Breast epithelium (tissue), 4 donors: Measurements from ENCODE around the gene CLECL1. TPM values are rescaled to one million over a fixed set of nuclear protein-coding genes. Genes with fewer than 3 reads are reported as not detected.

Experiments used
- DNase-seq, 2 donors: peaks; one replicate each; pipeline ENCODE4 v3.0.0-alpha.2; 2019; ENCODE audit warnings: low spot score in 2 of 2
- H3K27ac ChIP-seq, 2 donors: fragments of 200-600 bp; sonication (generic) in 1 of 2; one replicate each; pipeline ENCODE4 v1.5.1; 2016 to 2019; ENCODE audit warnings: mild to moderate bottlenecking in 1 of 2
- H3K27me3 ChIP-seq, 2 donors: fragments of 200-600 bp; sonication (generic) in 1 of 2; one replicate each; pipeline versions ENCODE4 v1.5.1 to v1.6.0; 2017 to 2019; ENCODE audit warnings: control low read depth in 1 of 2, mild to moderate bottlenecking in 1 of 2
- H3K36me3 ChIP-seq: fragments of 200-600 bp; one replicate; pipeline ENCODE4 v1.5.1; 2019
- H3K4me1 ChIP-seq, 2 donors: fragments of 200-600 bp; sonication (generic); one replicate each; pipeline ENCODE4 v1.5.1; 2016 to 2019; ENCODE audit warnings: control low read depth in 1 of 2
- H3K4me3 ChIP-seq, 3 donors: fragments of 200-600 bp; sonication (generic); 1 replicate in 2 of 3; 2 replicates in 1 of 3; pipeline ENCODE4 v1.5.1; 2016 to 2019; ENCODE audit warnings: mild to moderate bottlenecking in 3 of 3, moderate library complexity in 2 of 3
- H3K9me3 ChIP-seq, 2 donors: fragments of 200-600 bp; sonication (generic) in 1 of 2; one replicate each; pipeline ENCODE4 v1.5.1; 2016 to 2019; ENCODE audit warnings: control low read depth in 1 of 2
- POLR2A ChIP-seq: fragments of 450-650 bp; IDR thresholded peaks from one replicate; pipeline ENCODE4 v1.6.1; 2016; ENCODE audit warnings: antibody characterized with exemption, mild to moderate bottlenecking, moderate library complexity
- POLR2AphosphoS5 ChIP-seq, 3 donors: sonication (generic); formaldehyde crosslinking; IDR thresholded peaks; one replicate each; pipeline ENCODE4 v1.6.1; 2017; ENCODE audit warnings: antibody characterized with exemption in 3 of 3
- intact Hi-C: fragments of 100-400 bp; cut with DNase I; formaldehyde crosslinking; loops from one replicate; pipeline ENCODE4 v1.15.1; 2023; ENCODE audit warnings: low total_unique reads
- total RNA-seq, 3 donors: library from RNA; depleted of rRNA; stranded (reverse); fragments of >200 nt; gene quantifications; one replicate each; pipeline ENCODE4 v1.1.0, GENCODE V29; 2016
- TF ChIP-seq, protein P1 (sequence below), 3 donors: fragments of 450-650 bp; IDR thresholded peaks; one replicate each; pipeline ENCODE4 v1.5.1; 2016 to 2017; ENCODE audit warnings: antibody characterized with exemption in 3 of 3, mild to moderate bottlenecking in 3 of 3, moderate library complexity in 3 of 3

The CLECL1 gene
- total RNA-seq, 3 donors from 2014 or later = 0.80 to 1.0 TPM; not detected in 1

DNA sequence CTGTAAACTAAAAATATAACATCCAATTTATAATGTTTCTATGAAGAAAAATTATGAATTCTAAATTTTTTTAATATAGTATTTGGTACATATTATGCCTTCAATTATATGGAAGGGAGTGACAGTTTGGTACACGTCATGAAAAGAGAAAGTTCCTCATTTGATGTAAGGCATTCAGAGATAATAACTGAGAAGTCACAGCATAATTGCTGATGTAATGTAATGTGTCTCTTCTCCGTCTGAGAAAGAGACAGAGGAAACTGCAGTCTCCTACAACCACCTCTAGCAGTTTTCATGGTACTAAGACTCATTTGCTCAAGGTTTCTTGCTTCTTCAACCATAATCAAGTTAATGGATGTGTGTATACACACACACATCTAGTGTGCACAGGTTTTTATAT is 30.1 kb upstream of the CLECL1 start:
- no peak for TF ChIP-seq POLR2AphosphoS5 (IDR thresholded peaks at IDR 0.05)
- TF ChIP-seq, protein P1, sequence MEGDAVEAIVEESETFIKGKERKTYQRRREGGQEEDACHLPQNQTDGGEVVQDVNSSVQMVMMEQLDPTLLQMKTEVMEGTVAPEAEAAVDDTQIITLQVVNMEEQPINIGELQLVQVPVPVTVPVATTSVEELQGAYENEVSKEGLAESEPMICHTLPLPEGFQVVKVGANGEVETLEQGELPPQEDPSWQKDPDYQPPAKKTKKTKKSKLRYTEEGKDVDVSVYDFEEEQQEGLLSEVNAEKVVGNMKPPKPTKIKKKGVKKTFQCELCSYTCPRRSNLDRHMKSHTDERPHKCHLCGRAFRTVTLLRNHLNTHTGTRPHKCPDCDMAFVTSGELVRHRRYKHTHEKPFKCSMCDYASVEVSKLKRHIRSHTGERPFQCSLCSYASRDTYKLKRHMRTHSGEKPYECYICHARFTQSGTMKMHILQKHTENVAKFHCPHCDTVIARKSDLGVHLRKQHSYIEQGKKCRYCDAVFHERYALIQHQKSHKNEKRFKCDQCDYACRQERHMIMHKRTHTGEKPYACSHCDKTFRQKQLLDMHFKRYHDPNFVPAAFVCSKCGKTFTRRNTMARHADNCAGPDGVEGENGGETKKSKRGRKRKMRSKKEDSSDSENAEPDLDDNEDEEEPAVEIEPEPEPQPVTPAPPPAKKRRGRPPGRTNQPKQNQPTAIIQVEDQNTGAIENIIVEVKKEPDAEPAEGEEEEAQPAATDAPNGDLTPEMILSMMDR (IDR thresholded peaks at IDR 0.05) = no peak
- intact Hi-C loops = no loop called here
- no peaks in the 10 kb centered on the region for H3K9me3 ChIP-seq
- no peaks in the 10 kb centered on the region for H3K4me1 ChIP-seq
- H3K27ac ChIP-seq = no peak overlapping the region
- no peaks in the 10 kb centered on the region for H3K27me3 ChIP-seq
- DNase-seq = no peak
- no peaks in the 10 kb centered on the region for H3K36me3 ChIP-seq
- no peak overlapping the region for H3K4me3 ChIP-seq

- no peaks in the 10 kb centered on the region for H3K4me1 ChIP-seq
- intact Hi-C loops = no loop called here
- DNase-seq = no peak
- no peaks in the 10 kb centered on the region for H3K27me3 ChIP-seq
- H3K36me3 ChIP-seq = no peaks in the 10 kb centered on the region
- H3K4me3 ChIP-seq = no peak overlapping the region
- H3K9me3 ChIP-seq = no peaks in the 10 kb centered on the region
- no peak overlapping the region for H3K27ac ChIP-seq
- TF ChIP-seq POLR2AphosphoS5 (IDR thresholded peaks at IDR 0.05) (no peak), POLR2A (no peak)
- TF ChIP-seq, protein P1 (IDR thresholded peaks at IDR 0.05) = no peak
These were observed 29.5 kb upstream of the CLECL1 start for GRCh38 chr12:9762369-9762768.

- Histone ChIP-seq H3K4me3 (no peak overlapping the region), H3K4me1 (no peaks in the 10 kb centered on the region), H3K27me3 (no peaks in the 10 kb centered on the region), H3K27ac (no peak overlapping the region), H3K9me3 (no peaks in the 10 kb centered on the region), H3K36me3 (no peaks in the 10 kb centered on the region)
- no peak for DNase-seq
- TF ChIP-seq, protein P1 (IDR thresholded peaks at IDR 0.05) = no peak
- TF ChIP-seq POLR2A (no peak), POLR2AphosphoS5 (IDR thresholded peaks at IDR 0.05) (no peak)
- intact Hi-C loops = no loop called here
These were observed 28.5 kb upstream of the CLECL1 start for GRCh38 chr12:9761419-9761781.

DNA sequence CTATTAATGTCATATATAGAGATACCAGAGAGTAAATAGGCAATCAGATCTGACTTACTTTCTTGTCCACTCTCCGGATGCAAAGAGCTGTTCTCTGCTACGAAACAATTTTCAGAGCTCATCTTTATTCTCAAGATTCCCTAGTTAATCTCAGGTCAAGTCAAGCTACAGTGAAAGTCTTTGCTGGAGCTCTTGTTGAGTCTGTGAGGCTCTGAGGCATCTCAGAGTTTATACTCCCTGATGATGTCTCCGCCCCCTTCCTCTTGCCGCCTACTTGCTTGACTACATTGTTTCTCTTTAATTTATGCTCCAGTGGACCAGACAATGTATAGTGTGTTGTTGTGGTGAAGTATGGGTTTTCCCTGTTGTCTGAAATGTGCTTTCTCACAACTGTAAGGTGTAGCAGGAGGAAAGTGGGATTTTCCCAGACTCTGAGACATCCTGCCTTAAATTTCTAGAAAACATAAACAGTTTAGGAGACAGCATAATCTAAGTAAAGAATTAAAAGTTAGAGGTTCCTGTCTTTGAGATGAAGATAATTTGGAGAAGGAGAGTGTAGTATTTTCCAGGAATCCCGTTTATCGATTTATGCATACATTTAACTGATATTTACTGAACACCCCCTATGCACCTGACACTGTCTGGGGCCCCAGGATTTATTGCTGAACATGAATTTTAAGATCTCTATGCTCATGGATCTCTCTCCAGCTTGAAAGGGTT is 28.0 kb upstream of the CLECL1 start, which contains the start of gene CD69:
Gene CD69 (minus strand): TSS at position 203 of the 720 bp plus-strand sequence. CDS start 81 bp downstream, at position 122.
- intact Hi-C loops = no loop called here
- no peak for TF ChIP-seq POLR2AphosphoS5 (IDR thresholded peaks at IDR 0.05)
- TF ChIP-seq POLR2A = no peak
- TF ChIP-seq, protein P1 (IDR thresholded peaks at IDR 0.05) = no peak
- no peak for DNase-seq
- no peaks in the 10 kb centered on the region for H3K36me3 ChIP-seq
- no peak within 1 kb of the TSS for H3K27ac ChIP-seq
- no peaks in the 10 kb centered on the region for H3K9me3 ChIP-seq
- H3K4me3 ChIP-seq = peak within 1 kb of the TSS in 1 of 3 donors; percentile 24
- no peaks in the 10 kb centered on the region for H3K4me1 ChIP-seq
- no peaks in the 10 kb centered on the region for H3K27me3 ChIP-seq

DNA sequence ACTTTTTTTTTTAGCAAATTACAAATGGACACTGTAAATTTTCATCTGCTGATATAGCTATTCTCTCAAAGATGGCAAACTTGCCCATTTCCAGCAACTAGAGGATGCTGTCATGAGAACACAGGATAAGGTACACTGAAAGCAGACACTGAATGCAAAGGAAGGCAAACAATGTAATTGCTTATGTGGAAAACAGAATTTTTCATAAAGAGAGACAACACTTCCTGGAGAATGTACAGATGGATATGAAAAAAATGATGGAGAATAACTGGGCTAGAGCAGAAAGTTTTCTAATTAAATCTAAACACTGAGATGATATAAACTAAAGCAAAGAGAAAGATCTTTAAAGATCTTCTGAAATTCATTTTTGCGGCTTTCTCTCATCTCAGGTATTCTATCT is 27.2 kb upstream of the CLECL1 start:
- no peak for DNase-seq
- no peaks in the 10 kb centered on the region for H3K4me1 ChIP-seq
- H3K4me3 ChIP-seq = peak overlapping the region in 1 of 3 donors; percentile 6
- H3K27ac ChIP-seq = no peak overlapping the region
- H3K27me3 ChIP-seq = no peaks in the 10 kb centered on the region
- TF ChIP-seq, protein P1 (IDR thresholded peaks at IDR 0.05) = no peak
- TF ChIP-seq POLR2AphosphoS5 (IDR thresholded peaks at IDR 0.05) = no peak
- TF ChIP-seq POLR2A = no peak
- H3K36me3 ChIP-seq = no peaks in the 10 kb centered on the region
- intact Hi-C loops = no loop called here
- no peaks in the 10 kb centered on the region for H3K9me3 ChIP-seq
